RWPE1 (cell line): ENCODE results near the gene MMP24OS.

Experiments used
- CTCF ChIA-PET: fragments of 350-600 bp; sonication (Branson Sonifier 250); formaldehyde crosslinking; extraction: SDS; loops from one replicate; lab custom pipeline; 2021; lab: Yijun Ruan, JAX
- POLR2A ChIA-PET: fragments of 400-600 bp; formaldehyde crosslinking; extraction: SDS; loops from one replicate; lab custom pipeline; 2020; ENCODE audit warnings: antibody characterized with exemption; ENCODE audit not compliant: low non-redundant PET; lab: Yijun Ruan, JAX
- DNase-seq: peaks from one replicate; pipeline ENCODE4 v3.0.0; 2012; ENCODE audit warnings: low spot score
- H3K27ac ChIP-seq: fragments of 450-650 bp; 2 replicates; pipeline ENCODE4 v1.5.1; 2017
- TF ChIP-seq, protein P1 (sequence below): fragments of 450-650 bp; conservative IDR thresholded peaks from 2 replicates; pipeline ENCODE4 v1.5.1; 2017; ENCODE audit warnings: low read depth, mild to moderate bottlenecking

The MMP24OS gene

DNA sequence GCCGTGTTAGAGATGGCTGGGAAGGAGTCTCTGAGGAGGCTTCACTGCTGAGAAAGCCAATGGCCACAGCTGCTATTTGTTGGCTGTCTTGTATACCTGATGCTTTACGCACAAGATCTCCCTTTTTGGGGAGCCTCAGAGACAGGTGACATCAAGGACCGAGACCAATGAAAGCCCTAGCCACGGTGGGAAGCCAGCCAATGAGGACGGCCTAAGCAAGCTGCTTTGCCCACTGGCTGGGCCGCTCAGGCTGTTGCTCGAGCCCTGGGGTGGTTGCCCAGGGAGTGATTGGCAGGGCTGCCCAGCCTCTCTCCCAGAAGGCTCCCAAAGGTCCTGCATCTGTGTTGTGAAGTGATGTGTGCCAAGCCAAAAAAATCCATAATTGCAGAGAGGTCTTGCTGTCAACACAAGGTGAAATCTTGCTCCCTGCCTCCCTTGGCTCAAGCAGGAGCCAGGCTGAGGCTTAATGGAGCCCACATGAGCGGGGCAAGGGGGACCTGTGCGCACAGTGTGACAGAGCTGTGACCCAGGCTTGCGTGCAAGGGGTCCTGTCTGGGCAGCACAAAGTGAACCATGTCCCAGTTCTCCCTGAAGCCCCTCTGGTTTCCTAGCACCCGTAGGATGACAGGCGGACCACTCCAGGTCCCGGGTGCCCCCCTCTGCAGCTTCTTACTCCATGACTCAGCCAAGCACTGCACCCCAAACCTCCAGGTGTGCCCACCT is 4.3 kb downstream of the MMP24OS start:
- no peak for DNase-seq
- POLR2A ChIA-PET: interaction anchor here (0.5 to 1.1 kb wide), 3 partner anchors 27 to 173 kb away, joined by 3 to 5 read pairs (median 3); partner anchors contain the start of gene EDEM2
- TF ChIP-seq, protein P1, sequence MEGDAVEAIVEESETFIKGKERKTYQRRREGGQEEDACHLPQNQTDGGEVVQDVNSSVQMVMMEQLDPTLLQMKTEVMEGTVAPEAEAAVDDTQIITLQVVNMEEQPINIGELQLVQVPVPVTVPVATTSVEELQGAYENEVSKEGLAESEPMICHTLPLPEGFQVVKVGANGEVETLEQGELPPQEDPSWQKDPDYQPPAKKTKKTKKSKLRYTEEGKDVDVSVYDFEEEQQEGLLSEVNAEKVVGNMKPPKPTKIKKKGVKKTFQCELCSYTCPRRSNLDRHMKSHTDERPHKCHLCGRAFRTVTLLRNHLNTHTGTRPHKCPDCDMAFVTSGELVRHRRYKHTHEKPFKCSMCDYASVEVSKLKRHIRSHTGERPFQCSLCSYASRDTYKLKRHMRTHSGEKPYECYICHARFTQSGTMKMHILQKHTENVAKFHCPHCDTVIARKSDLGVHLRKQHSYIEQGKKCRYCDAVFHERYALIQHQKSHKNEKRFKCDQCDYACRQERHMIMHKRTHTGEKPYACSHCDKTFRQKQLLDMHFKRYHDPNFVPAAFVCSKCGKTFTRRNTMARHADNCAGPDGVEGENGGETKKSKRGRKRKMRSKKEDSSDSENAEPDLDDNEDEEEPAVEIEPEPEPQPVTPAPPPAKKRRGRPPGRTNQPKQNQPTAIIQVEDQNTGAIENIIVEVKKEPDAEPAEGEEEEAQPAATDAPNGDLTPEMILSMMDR: no peak

DNA sequence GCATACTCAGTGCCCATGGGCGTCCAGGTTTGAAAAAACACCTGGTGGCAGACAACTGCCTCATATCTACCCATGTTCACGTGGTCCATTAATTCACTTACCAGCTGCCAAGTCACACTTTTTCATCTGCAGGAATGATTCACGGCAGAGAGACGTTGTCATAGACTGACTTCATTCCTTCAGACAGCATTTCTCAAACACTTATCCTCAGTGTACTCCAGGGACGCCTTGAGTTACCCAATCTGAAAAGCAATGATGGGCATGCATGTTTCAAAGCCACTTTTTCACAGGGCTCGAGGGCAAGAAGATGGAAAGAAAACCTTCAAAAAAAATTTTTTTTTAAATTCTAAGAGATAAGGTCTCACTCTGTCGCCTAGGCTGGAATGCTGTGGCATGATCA is 6.0 kb downstream of the MMP24OS start:
- DNase-seq: no peak
- ChIA-PET POLR2A (no interaction called here), CTCF (interaction anchor here (0.5 to 2.8 kb wide), 3 partner anchors 107 to 174 kb away, joined by 3 to 12 read pairs (median 5); no protein-coding TSS in a partner anchor)
- peak overlapping the region; percentile 24 for H3K27ac ChIP-seq
- TF ChIP-seq, protein P1: no peak

More for the DNA sequence above, 4.3 kb downstream of the MMP24OS start:
- peak overlapping the region; percentile 95 for H3K27ac ChIP-seq
- CTCF ChIA-PET: interaction anchor here (2.8 kb wide), 1 partner anchor 129 kb away, joined by 12 read pairs; no protein-coding TSS in a partner anchor

DNA sequence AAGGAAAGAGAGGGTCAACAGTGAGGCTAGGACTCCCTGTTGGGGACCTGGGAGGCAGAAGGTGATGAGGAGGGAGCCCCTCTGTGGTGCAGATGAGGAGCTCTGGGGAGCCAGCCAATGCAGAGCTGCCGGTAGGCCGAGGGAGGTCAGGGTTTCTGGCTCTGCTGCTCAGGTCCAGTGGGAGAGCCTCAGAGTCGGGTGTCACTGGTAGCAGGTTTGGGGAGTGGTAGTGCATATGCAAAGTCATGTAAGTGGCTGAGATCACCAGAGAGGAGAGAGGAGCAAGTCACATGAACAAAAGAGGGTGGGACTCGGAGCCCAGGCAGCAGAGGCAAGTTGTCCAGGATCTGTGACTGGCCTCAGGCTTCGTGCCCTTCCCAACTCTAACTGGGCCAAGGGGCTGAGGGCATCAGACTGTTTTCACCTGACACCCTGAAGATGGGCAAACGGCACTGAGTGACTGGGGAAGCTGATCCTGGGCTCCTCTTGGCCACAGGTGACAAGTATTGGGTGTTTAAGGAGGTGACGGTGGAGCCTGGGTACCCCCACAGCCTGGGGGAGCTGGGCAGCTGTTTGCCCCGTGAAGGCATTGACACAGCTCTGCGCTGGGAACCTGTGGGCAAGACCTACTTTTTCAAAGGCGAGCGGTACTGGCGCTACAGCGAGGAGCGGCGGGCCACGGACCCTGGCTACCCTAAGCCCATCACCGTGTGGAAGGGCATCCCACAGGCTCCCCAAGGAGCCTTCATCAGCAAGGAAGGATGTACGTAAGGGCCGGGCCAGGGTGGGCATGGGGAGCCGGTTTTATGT is 6.6 kb downstream of the MMP24OS start:
- CTCF ChIA-PET: interaction anchor here (0.6 to 2.8 kb wide), 3 partner anchors 13 to 126 kb away, joined by 3 to 12 read pairs (median 3); partner anchors contain the start of gene EIF6
- H3K27ac ChIP-seq: peak overlapping the region; percentile 24
- TF ChIP-seq, protein P1: no peak
- no peak for DNase-seq
- POLR2A ChIA-PET: no interaction called here

DNA sequence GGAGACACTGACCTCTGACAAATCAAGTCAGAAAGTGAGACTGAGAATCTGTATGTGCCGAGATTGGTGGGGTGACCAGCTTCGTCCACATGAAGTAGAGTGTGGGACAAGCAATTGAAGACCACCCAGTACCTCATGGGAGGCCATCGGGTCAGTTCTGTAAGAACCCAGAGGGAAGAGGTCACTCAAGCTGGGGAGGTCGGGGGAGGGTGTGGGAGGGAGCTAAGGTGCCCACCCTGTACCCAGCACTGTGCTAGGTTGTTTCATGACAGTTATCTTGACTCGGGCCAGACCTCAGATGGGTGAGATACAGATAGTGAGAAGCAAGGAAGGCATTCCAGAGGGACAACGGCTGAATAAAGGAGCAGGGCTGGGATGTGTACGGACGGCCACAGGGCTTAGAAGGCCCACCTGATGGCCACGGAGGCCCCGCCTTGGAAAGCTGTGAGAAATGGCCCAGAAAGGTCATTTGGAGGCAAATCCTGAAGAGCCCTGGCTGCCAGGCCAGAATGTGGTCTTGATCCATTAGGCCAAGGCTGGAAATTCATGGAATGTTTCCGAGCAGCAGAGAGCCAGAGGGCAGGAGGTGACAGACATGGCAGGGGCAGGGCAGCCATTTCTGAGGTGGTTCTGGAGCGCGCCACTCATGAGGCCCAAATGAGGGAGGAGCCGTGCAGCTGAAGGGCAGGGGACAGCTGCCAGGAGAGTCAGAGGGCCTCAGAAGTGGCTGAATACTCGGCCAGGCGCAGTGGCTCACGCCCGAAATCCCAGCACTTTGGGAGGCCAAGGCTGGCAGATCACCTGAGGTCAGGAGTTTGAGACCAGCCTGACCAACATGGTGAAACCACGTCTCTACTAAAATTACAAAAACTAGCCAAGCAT is 7.7 kb downstream of the MMP24OS start:
- CTCF ChIA-PET: interaction anchor here (0.6 to 1.8 kb wide), 11 partner anchors 9 to 180 kb away, joined by 3 to 21 read pairs (median 3); no protein-coding TSS in a partner anchor
- no peak for DNase-seq
- POLR2A ChIA-PET: no interaction called here
- peak overlapping the region; percentile 24; the same call in 1 of the 2 replicates for H3K27ac ChIP-seq
- TF ChIP-seq, protein P1: no peak

DNA sequence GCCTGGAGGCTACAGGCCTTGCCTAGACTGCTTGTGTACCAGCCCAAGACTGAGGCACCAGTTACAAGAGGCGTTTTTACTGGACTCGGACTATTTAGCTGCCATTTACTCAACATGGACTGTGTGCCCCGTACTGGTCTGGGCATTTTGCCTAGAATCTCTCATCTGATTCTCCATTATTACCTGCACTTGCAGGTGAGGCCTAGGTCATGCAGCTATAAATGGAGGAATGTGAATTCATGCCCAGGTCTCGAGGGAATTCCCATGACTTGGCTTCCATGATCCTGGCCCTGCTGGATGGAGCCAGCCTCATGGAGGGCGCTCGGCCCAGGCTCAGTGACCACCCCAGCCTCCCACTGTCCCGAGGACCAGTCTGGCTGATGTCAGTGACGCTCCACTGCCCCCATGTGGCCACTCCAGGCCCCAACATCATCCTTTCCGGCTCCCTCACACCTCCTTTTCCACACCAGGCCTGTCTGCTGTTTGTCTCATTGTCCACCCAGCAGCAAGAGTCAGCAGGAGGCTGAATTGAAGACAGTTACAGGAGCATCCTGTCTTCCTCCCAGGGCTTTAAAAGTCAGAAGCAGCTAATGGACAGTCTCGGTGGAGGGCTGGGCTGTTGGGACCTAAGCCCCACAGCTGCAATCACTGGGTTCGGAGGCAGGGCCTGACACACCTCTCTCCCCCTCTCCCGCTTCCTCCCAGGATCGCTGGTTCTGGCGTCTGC is 8.7 kb downstream of the MMP24OS start:
- DNase-seq: peak; percentile 80
- ChIA-PET CTCF (interaction anchor here (0.5 to 1.8 kb wide), 20 partner anchors 8 to 698 kb away, joined by 3 to 21 read pairs (median 3); no protein-coding TSS in a partner anchor), POLR2A (no interaction called here)
- peak overlapping the region; percentile 9 for H3K27ac ChIP-seq
- TF ChIP-seq, protein P1: peak; percentile 93
